OCI-LY1 (cell line): ENCODE data around the gene KLHL6.

Source experiments
- EZH2 ChIP-seq: fragments of 200-600 bp; sonication (generic), shearing (Covaris generic); IDR thresholded peaks from 2 replicates; pipeline ENCODE4 v1.8.0; 2017; ENCODE audit warnings: borderline replicate concordance, mixed run types, mild to moderate bottlenecking, antibody characterized with exemption, low read length, moderate library complexity, mixed read lengths
- TF ChIP-seq, protein P1 (sequence below): fragments of 200-600 bp; sonication (generic), shearing (Covaris generic); IDR thresholded peaks from 2 replicates; pipeline ENCODE4 v1.5.1; 2017; ENCODE audit warnings: mild to moderate bottlenecking, antibody characterized with exemption, low read length, moderate library complexity, mixed read lengths

DNA sequence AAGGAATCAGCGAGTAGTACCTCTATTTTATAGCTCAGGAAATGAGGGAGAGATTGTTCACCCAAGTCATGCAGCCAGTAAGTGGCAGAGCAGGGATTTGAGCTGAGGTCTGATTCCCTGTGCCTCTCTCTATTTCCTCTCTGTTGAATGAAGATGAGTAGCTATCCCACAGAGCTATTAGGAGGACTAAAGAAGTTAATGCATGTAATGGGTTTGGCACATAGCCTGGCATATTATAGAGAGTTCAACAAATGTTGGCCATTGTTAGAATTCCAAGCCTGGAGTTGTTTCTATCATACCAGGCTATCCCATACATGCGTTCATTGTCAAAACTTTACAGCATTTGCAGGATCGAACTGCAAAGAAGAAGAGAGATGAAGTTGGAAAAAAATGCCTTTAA is 21.8 kb upstream of the KLHL6 start:
- TF ChIP-seq, protein P1, sequence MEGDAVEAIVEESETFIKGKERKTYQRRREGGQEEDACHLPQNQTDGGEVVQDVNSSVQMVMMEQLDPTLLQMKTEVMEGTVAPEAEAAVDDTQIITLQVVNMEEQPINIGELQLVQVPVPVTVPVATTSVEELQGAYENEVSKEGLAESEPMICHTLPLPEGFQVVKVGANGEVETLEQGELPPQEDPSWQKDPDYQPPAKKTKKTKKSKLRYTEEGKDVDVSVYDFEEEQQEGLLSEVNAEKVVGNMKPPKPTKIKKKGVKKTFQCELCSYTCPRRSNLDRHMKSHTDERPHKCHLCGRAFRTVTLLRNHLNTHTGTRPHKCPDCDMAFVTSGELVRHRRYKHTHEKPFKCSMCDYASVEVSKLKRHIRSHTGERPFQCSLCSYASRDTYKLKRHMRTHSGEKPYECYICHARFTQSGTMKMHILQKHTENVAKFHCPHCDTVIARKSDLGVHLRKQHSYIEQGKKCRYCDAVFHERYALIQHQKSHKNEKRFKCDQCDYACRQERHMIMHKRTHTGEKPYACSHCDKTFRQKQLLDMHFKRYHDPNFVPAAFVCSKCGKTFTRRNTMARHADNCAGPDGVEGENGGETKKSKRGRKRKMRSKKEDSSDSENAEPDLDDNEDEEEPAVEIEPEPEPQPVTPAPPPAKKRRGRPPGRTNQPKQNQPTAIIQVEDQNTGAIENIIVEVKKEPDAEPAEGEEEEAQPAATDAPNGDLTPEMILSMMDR = no peak
- TF ChIP-seq EZH2 = no peak
